K562 (cell line): ENCODE data around the gene SRGAP3. TPM values are rescaled to one million over a fixed set of nuclear protein-coding genes. Genes with fewer than 3 reads are reported as not detected.

Experiments used
- BDP1 ChIP-seq: IDR thresholded peaks from 3 replicates; pipeline ENCODE4 v1.6.1; 2011; ENCODE audit not compliant: insufficient read length, insufficient read depth
- DIDO1 ChIP-seq: fragments of 450-650 bp; IDR thresholded peaks from 2 replicates; pipeline ENCODE4 v1.6.1; 2016; ENCODE audit warnings: low read depth, missing biosample characterization, missing genetic modification characterization
- MIER1 ChIP-seq: fragments of 450-650 bp; IDR thresholded peaks from 2 replicates; pipeline ENCODE4 v1.6.1; 2016; ENCODE audit warnings: antibody characterized with exemption, mild to moderate bottlenecking, low read depth
- POLR2B ChIP-seq: fragments of 450-650 bp; IDR thresholded peaks from 2 replicates; pipeline ENCODE4 v1.6.1; 2018; ENCODE audit warnings: low read depth; ENCODE audit not compliant: partially characterized antibody
- STAT5A ChIP-seq: IDR thresholded peaks from 2 replicates; pipeline ENCODE4 v1.6.1; 2012; ENCODE audit warnings: low read length, inconsistent platforms, borderline replicate concordance
- TCF7L2 ChIP-seq: fragments of 150-350 bp; IDR thresholded peaks from 2 replicates; pipeline ENCODE4 v1.6.1; 2016; ENCODE audit warnings: low read depth, mild to moderate bottlenecking, low read length, moderate library complexity
- polyA plus RNA-seq, 8 experiments: library from polyadenylated mRNA; depleted of rRNA in 4 of 8; stranded (reverse) in 5 of 8; unstranded in 3 of 8; fragments of >200 nt; fragmentation: Nextera tagmentation in 2 of 8; fragmentation: Illumina TruSeq in 1 of 8; extraction: Ambion mirVana in 2 of 8; extraction: Trizol in 1 of 8; gene quantifications; 2 replicates each; pipeline versions ENCODE4 v1.2.1 to v1.2.3, GENCODE V29; 2011 to 2014; ENCODE audit warnings: inconsistent platforms in 1 of 8, missing spikeins in 1 of 8
- total RNA-seq, 7 experiments: library from RNA; depleted of rRNA in 6 of 7; stranded (reverse); fragments of >200 nt in 6 of 7; fragmentation: Illumina TruSeq in 2 of 7; extraction: Trizol in 2 of 7; gene quantifications; 2 replicates each; pipeline versions ENCODE4 v1.2.1 to v1.2.3, GENCODE V29; 2011 to 2021; ENCODE audit warnings: low replicate concordance in 1 of 7
- TF ChIP-seq, protein P1 (sequence below): fragments of 200-800 bp; sonication (Bioruptor generic); IDR thresholded peaks from 2 replicates; pipeline ENCODE4 v1.6.1; 2017; ENCODE audit warnings: missing genetic modification characterization, missing compliant biosample characterization
- TF ChIP-seq, protein P2 (sequence below): fragments of 250-450 bp; sonication (Bioruptor Pico); IDR thresholded peaks from 2 replicates; pipeline ENCODE4 v1.4.0; 2020; ENCODE audit warnings: mild to moderate bottlenecking
- TF ChIP-seq, protein P3 (sequence below): fragments of 450-650 bp; formaldehyde crosslinking; IDR thresholded peaks from 2 replicates; pipeline ENCODE4 v1.4.0; 2020; ENCODE audit warnings: mild to moderate bottlenecking, moderate library complexity
- TF ChIP-seq, protein P4 (sequence below): fragments of 450-650 bp; IDR thresholded peaks from 2 replicates; pipeline ENCODE4 v1.6.1; 2016; ENCODE audit warnings: mild to moderate bottlenecking, moderate library complexity

SRGAP3 gene
- total and polyA plus RNA-seq, 9 of the 15 experiments (the other 6 are each of a cell fraction or from before 2014, with no cell fraction given) = 0.11 to 0.85 (median 0.35) TPM; not detected in 2

DNA sequence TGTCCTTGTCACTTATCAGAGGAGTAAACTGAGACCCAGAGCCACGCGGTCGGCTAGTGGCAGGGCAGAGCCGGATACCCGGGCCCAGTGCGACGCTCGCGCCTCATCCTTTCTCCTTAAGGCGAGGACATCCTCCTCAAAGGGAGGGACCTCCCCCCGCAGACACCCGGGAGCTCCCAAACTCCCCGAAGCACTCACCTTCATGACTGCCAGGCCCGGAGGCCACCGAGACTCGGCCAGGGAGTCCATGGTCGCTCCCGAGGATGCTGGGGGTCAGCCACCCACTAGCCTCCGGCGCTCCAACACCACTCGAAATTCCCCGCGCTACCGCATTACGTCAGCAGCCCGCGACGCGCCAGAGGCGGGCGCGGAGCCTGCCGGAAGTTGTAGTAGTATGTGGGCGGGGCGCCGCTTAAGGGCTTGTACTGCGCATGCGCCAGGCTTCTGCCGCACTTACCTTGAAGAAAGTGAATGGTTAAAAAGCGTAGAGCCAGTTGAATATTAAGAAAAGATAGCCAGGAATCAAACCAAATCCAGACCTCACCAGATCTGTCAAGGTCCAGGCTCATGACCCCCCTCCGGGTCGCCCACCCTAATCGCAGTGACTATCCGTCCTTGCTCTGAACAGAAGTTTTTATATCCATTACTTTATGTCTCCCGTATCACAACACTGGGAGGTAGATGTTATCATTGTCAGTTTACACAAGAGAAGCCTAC lies 286.2 kb downstream of the SRGAP3 start, which contains the start of gene RAD18 (continued):
- TF ChIP-seq, protein P1, sequence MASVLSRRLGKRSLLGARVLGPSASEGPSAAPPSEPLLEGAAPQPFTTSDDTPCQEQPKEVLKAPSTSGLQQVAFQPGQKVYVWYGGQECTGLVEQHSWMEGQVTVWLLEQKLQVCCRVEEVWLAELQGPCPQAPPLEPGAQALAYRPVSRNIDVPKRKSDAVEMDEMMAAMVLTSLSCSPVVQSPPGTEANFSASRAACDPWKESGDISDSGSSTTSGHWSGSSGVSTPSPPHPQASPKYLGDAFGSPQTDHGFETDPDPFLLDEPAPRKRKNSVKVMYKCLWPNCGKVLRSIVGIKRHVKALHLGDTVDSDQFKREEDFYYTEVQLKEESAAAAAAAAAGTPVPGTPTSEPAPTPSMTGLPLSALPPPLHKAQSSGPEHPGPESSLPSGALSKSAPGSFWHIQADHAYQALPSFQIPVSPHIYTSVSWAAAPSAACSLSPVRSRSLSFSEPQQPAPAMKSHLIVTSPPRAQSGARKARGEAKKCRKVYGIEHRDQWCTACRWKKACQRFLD (CRISPR knock-in tag) = 0 out of 2 replicates have a peak, but pooled peaks have one; percentile 58
- TF ChIP-seq, protein P2, sequence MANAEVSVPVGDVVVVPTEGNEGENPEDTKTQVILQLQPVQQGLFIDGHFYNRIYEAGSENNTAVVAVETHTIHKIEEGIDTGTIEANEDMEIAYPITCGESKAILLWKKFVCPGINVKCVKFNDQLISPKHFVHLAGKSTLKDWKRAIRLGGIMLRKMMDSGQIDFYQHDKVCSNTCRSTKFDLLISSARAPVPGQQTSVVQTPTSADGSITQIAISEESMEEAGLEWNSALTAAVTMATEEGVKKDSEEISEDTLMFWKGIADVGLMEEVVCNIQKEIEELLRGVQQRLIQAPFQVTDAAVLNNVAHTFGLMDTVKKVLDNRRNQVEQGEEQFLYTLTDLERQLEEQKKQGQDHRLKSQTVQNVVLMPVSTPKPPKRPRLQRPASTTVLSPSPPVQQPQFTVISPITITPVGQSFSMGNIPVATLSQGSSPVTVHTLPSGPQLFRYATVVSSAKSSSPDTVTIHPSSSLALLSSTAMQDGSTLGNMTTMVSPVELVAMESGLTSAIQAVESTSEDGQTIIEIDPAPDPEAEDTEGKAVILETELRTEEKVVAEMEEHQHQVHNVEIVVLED (CRISPR knock-in tag) = peak; percentile 79
- no peak for TF ChIP-seq TCF7L2
- TF ChIP-seq DIDO1 = peak; percentile 95
- no peak for TF ChIP-seq STAT5A
- peak; percentile 77 for TF ChIP-seq POLR2B
- no peak for TF ChIP-seq MIER1
- TF ChIP-seq, protein P3, sequence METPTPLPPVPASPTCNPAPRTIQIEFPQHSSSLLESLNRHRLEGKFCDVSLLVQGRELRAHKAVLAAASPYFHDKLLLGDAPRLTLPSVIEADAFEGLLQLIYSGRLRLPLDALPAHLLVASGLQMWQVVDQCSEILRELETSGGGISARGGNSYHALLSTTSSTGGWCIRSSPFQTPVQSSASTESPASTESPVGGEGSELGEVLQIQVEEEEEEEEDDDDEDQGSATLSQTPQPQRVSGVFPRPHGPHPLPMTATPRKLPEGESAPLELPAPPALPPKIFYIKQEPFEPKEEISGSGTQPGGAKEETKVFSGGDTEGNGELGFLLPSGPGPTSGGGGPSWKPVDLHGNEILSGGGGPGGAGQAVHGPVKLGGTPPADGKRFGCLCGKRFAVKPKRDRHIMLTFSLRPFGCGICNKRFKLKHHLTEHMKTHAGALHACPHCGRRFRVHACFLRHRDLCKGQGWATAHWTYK (CRISPR knock-in tag) = peak; percentile 57; the same call in 1 of the 2 replicates
- TF ChIP-seq, protein P4, sequence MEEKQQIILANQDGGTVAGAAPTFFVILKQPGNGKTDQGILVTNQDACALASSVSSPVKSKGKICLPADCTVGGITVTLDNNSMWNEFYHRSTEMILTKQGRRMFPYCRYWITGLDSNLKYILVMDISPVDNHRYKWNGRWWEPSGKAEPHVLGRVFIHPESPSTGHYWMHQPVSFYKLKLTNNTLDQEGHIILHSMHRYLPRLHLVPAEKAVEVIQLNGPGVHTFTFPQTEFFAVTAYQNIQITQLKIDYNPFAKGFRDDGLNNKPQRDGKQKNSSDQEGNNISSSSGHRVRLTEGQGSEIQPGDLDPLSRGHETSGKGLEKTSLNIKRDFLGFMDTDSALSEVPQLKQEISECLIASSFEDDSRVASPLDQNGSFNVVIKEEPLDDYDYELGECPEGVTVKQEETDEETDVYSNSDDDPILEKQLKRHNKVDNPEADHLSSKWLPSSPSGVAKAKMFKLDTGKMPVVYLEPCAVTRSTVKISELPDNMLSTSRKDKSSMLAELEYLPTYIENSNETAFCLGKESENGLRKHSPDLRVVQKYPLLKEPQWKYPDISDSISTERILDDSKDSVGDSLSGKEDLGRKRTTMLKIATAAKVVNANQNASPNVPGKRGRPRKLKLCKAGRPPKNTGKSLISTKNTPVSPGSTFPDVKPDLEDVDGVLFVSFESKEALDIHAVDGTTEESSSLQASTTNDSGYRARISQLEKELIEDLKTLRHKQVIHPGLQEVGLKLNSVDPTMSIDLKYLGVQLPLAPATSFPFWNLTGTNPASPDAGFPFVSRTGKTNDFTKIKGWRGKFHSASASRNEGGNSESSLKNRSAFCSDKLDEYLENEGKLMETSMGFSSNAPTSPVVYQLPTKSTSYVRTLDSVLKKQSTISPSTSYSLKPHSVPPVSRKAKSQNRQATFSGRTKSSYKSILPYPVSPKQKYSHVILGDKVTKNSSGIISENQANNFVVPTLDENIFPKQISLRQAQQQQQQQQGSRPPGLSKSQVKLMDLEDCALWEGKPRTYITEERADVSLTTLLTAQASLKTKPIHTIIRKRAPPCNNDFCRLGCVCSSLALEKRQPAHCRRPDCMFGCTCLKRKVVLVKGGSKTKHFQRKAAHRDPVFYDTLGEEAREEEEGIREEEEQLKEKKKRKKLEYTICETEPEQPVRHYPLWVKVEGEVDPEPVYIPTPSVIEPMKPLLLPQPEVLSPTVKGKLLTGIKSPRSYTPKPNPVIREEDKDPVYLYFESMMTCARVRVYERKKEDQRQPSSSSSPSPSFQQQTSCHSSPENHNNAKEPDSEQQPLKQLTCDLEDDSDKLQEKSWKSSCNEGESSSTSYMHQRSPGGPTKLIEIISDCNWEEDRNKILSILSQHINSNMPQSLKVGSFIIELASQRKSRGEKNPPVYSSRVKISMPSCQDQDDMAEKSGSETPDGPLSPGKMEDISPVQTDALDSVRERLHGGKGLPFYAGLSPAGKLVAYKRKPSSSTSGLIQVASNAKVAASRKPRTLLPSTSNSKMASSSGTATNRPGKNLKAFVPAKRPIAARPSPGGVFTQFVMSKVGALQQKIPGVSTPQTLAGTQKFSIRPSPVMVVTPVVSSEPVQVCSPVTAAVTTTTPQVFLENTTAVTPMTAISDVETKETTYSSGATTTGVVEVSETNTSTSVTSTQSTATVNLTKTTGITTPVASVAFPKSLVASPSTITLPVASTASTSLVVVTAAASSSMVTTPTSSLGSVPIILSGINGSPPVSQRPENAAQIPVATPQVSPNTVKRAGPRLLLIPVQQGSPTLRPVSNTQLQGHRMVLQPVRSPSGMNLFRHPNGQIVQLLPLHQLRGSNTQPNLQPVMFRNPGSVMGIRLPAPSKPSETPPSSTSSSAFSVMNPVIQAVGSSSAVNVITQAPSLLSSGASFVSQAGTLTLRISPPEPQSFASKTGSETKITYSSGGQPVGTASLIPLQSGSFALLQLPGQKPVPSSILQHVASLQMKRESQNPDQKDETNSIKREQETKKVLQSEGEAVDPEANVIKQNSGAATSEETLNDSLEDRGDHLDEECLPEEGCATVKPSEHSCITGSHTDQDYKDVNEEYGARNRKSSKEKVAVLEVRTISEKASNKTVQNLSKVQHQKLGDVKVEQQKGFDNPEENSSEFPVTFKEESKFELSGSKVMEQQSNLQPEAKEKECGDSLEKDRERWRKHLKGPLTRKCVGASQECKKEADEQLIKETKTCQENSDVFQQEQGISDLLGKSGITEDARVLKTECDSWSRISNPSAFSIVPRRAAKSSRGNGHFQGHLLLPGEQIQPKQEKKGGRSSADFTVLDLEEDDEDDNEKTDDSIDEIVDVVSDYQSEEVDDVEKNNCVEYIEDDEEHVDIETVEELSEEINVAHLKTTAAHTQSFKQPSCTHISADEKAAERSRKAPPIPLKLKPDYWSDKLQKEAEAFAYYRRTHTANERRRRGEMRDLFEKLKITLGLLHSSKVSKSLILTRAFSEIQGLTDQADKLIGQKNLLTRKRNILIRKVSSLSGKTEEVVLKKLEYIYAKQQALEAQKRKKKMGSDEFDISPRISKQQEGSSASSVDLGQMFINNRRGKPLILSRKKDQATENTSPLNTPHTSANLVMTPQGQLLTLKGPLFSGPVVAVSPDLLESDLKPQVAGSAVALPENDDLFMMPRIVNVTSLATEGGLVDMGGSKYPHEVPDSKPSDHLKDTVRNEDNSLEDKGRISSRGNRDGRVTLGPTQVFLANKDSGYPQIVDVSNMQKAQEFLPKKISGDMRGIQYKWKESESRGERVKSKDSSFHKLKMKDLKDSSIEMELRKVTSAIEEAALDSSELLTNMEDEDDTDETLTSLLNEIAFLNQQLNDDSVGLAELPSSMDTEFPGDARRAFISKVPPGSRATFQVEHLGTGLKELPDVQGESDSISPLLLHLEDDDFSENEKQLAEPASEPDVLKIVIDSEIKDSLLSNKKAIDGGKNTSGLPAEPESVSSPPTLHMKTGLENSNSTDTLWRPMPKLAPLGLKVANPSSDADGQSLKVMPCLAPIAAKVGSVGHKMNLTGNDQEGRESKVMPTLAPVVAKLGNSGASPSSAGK = peak; percentile 78
- no peak for TF ChIP-seq BDP1
